GM18526 (cell line): ENCODE results near the gene FOXO3.

ENCODE experiments used
- POLR2A ChIP-seq: IDR thresholded peaks from 3 replicates; pipeline ENCODE4 v1.6.1; 2011; ENCODE audit not compliant: insufficient read length; ENCODE audit errors: extremely low read depth

FOXO3 gene

DNA sequence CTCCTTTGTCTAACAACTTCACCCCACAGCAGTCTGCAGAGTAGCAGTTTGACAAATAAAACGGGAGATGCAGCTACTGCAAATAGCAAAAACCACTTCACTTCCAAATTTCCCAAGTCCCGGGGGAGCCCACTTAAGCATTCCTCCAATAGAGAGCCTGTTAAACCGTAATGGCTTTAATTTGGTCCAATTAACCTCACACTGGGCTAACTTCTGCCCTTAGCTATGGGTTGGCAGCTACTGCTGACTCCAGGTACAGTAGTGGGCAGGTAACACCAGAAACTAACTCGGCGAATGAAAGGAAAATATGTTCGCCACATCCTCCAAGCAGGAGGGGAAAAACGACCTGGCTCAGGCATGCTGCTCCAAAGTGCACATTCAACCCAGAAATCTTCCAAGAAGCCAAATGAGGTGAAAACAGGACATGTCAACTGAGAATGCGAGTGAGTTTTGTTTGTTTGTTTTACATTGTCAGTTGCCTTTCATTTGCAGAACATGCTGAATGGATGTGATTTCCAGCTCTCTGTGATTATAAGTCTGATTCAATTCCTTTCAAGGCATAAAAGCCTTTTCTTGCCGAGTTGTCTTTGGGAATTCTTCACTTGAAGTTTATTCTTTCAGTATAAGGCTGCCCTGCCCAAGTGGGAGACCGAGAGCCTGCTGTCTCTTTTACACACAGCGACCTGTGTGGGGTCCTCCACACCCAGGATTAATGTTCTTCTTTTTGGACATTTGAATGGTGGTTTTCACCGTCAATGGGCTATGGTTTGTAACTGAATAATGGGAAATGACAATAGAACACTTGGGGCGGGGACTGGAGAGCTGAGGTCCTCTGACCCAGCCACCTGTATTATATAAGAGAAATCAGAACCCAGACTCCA is 170.2 kb downstream of the FOXO3 start:
- no peak for TF ChIP-seq POLR2A

DNA sequence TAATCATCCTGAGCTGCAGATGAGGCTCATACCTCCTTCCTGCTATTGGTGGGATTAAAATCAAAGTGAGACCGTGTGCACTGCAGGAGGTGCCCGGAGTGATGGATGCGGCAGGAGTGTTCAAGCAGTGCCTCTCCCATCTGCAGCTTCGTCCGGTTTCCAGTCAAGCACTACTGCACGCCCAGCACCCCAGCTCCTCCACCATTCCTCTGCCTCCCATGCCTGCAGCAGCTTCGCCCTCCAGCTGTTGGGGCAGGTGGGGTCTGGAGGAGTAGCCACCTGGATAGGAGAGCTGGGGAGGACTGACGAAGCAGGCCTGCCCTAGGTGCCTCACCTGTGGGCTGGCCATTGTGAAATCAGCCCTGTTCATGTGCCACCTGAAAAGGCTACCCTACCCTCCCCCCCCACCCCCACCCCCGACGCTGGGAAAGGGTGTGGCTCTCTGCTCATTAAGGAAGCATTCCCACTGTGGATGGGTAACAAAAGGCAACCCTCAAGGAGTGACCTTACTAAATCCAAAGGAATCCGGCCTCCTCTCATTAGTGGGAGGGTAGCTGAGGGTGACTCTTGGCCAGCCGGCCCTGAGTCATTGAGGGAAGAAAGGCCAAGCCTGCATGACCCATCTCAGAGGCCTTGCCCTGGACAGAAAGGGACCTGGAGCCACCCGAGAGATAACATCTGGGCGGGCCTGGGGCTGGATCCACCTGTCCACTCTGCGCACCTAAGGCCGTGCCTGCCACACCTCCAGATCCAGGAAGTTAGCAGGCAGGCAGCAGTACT is 171.6 kb downstream of the FOXO3 start:
- no peak for TF ChIP-seq POLR2A

DNA sequence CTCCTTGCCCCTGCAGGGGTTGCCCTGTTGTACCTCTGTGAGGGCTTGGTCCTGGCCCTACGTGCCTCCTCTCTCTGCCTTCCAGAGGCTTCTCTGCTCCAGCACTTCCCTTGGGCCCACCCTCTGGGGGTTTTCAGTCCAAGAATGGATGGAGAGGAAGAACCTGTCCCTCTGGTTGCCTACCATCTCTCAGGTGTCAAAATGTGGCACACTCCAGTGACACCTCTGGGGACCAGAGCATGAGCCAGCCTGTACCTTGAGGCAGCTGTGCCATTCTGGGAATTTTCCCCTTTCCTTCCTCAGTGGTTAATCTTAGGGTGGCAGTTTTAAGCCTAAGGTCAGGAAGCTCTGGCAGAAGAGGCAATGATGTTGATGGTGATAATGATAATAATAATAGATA is 172.3 kb downstream of the FOXO3 start:
- no peak for TF ChIP-seq POLR2A

DNA sequence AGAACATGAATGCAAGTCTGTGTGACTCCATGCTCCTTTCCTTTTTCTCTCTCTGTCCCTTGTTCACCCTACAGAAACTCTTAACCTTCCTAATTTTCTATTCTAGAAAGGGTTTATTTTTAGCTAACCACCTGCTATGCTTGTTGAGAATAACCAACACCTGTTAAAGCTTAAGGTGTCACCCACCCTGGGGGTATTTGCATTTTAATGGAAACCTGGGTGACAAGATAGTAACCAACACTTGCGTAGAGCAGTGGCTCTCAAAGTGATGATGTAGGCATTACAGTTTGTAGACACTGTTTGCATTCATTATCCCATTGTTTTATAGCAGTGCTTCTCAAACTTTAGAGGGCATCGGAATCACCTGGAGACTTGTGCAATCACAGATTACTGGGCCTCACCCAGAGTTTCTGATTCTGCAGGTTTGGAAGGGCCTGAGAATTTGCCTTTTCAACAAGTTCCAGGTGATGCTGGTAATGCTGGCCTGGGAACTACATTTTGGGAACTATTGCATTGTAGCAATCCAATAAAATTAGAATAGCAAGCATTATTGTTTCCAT is 173.1 kb downstream of the FOXO3 start:
- no peak for TF ChIP-seq POLR2A
